SH-SY5Y (cell line): Measurements from ENCODE around the gene CRYGA.

ENCODE experiments used
- GATA2 ChIP-seq: IDR thresholded peaks from 2 replicates; pipeline ENCODE4 v1.6.1; 2011; ENCODE audit warnings: mild to moderate bottlenecking, low read depth, low read length
- GATA3 ChIP-seq: IDR thresholded peaks from 2 replicates; pipeline ENCODE4 v1.6.1; 2011; ENCODE audit warnings: low read depth, mild to moderate bottlenecking, low read length, moderate library complexity

DNA sequence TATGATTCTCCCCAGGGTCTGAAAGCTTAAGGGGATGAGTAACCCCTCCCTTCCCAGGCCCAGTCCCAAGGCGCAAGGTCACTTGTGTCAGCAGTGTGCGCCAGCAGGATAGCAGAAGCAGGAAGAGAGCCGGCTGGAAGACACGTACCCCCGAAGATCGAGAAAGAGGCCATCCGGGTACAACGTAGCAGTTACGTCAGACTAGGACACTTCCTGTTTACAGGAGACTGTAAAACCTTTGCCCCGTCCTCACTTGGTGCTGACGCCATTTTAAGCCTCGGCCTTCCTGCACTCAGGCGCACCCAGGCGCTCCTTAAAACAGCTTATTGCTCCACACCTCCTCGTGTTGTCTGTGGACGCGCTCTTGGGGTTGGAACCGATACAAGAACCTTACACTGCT, 23.9 kb downstream of the CRYGA start:
- TF ChIP-seq GATA2 (no peak), GATA3 (no peak)
